ENCODE data around the gene RCHY1.
"Not testable (repeated sequence)": the region's sequence is repeated elsewhere in the genome, so short reads cannot be mapped to it uniquely, and the experiment has no call there.

The RCHY1 gene

GRCh38 chr4:75514131-75514948 lies at the start of gene RCHY1, which contains the start of gene THAP6:
Gene RCHY1 (minus strand): TSS chr4:75514403. CDS start chr4:75514286, 117 bp downstream.
Gene THAP6 (plus strand): TSS chr4:75514473. CDS start chr4:75515453, 980 bp downstream.
- H3K4me3 Mint-ChIP-seq = peak within 1 kb of the TSS in 1 of 2 donors; percentile 91
- ATAC-seq (replicated peaks) = peak; percentile 94 to 95
- H3K9me3 Mint-ChIP-seq = peaks cover 4 to 7% of the 10 kb centered on the region in 2 donors
- H3K27ac Mint-ChIP-seq = peak within 1 kb of the TSS; percentile 95
- H3K36me3 Mint-ChIP-seq = peaks cover 20 to 35% of the 10 kb centered on the region in 2 donors
- peak; percentile 92 for DNase-seq
- H3K27me3 Mint-ChIP-seq = no peaks in the 10 kb centered on the region
- H3K4me1 Mint-ChIP-seq = peaks cover 12 to 21% of the 10 kb centered on the region in 2 donors

- peaks cover 0 to 3% of the 10 kb centered on the region in 2 donors for H3K4me1 Mint-ChIP-seq
- H3K9me3 Mint-ChIP-seq = peaks cover 0 to 2% of the 10 kb centered on the region in 2 donors
- no peak overlapping the region for H3K27ac Mint-ChIP-seq
- ATAC-seq (replicated peaks) = no peak
- H3K36me3 Mint-ChIP-seq = no peaks in the 10 kb centered on the region
- DNase-seq = no peak
- H3K27me3 Mint-ChIP-seq = peaks cover 24 to 30% of the 10 kb centered on the region in 2 donors
- no peak overlapping the region for H3K4me3 Mint-ChIP-seq
Observed at GRCh38 chr4:75561789-75562188, 47.6 kb upstream of the RCHY1 start.

- no peak for ATAC-seq (replicated peaks)
- H3K9me3 Mint-ChIP-seq = peaks cover 0 to 2% of the 10 kb centered on the region in 2 donors
- no peak overlapping the region for H3K4me3 Mint-ChIP-seq
- H3K27me3 Mint-ChIP-seq = peaks cover 18 to 20% of the 10 kb centered on the region in 2 donors
- no peak for DNase-seq
- H3K27ac Mint-ChIP-seq = no peak overlapping the region
- peaks cover 0 to 3% of the 10 kb centered on the region in 2 donors for H3K4me1 Mint-ChIP-seq
- H3K36me3 Mint-ChIP-seq = no peaks in the 10 kb centered on the region
Observed at GRCh38 chr4:75557696-75558095, 43.5 kb upstream of the RCHY1 start.

- Mint-ChIP-seq H3K36me3 (no peaks in the 10 kb centered on the region), H3K27me3 (peaks cover 13% of the 10 kb centered on the region in 2 donors), H3K27ac (no peak within 1 kb of the TSS), H3K9me3 (no peaks in the 10 kb centered on the region), H3K4me3 (no peak within 1 kb of the TSS), H3K4me1 (no peaks in the 10 kb centered on the region)
- ATAC-seq (replicated peaks) = peak; percentile 38 to 68
- DNase-seq = no peak
Observed at GRCh38 chr4:75555294-75556164, 41.3 kb upstream of the RCHY1 start, which contains the start of gene ODAPH. Gene ODAPH (plus strand): TSS chr4:75556066. CDS start chr4:75556083, 17 bp downstream.

GRCh38 chr4:75552452-75552851 lies 38.2 kb upstream of the RCHY1 start:
- no peak overlapping the region for H3K27ac Mint-ChIP-seq
- no peaks in the 10 kb centered on the region for H3K36me3 Mint-ChIP-seq
- peaks cover 0 to 2% of the 10 kb centered on the region in 2 donors for H3K4me1 Mint-ChIP-seq
- no peak for DNase-seq
- H3K27me3 Mint-ChIP-seq = peaks cover under 1 to 8% of the 10 kb centered on the region in 2 donors
- no peak for ATAC-seq (replicated peaks)
- no peaks in the 10 kb centered on the region for H3K9me3 Mint-ChIP-seq
- H3K4me3 Mint-ChIP-seq = no peak overlapping the region

- Mint-ChIP-seq H3K36me3 (peaks cover 4 to 5% of the 10 kb centered on the region in 2 donors), H3K9me3 (no peaks in the 10 kb centered on the region), H3K27ac (no peak overlapping the region), H3K4me3 (no peak overlapping the region), H3K27me3 (no peaks in the 10 kb centered on the region), H3K4me1 (peaks cover 0 to 2% of the 10 kb centered on the region in 2 donors)
- ATAC-seq (replicated peaks) (no peak), DNase-seq (no peak)
Observed at GRCh38 chr4:75549019-75549418, 34.8 kb upstream of the RCHY1 start.

- Mint-ChIP-seq H3K27me3 (no peaks in the 10 kb centered on the region), H3K9me3 (no peaks in the 10 kb centered on the region), H3K4me1 (peaks cover 0 to 2% of the 10 kb centered on the region in 2 donors), H3K4me3 (no peak overlapping the region), H3K36me3 (peaks cover 6% of the 10 kb centered on the region in 2 donors), H3K27ac (no peak overlapping the region)
- DNase-seq (no peak), ATAC-seq (replicated peaks) (no peak)
Observed at GRCh38 chr4:75547647-75548387, 33.6 kb upstream of the RCHY1 start.

- ATAC-seq (replicated peaks) = no peak
- H3K36me3 Mint-ChIP-seq = peaks cover 13 to 14% of the 10 kb centered on the region in 2 donors
- H3K27me3 Mint-ChIP-seq = no peaks in the 10 kb centered on the region
- no peaks in the 10 kb centered on the region for H3K9me3 Mint-ChIP-seq
- no peak overlapping the region for H3K27ac Mint-ChIP-seq
- no peak for DNase-seq
- H3K4me3 Mint-ChIP-seq = no peak overlapping the region
- H3K4me1 Mint-ChIP-seq = peaks cover 0 to 2% of the 10 kb centered on the region in 2 donors
Observed at GRCh38 chr4:75545526-75545925, 31.3 kb upstream of the RCHY1 start.

GRCh38 chr4:75544870-75545269 lies 30.7 kb upstream of the RCHY1 start:
- Mint-ChIP-seq H3K27ac (no peak overlapping the region), H3K9me3 (no peaks in the 10 kb centered on the region), H3K36me3 (peaks cover 16 to 19% of the 10 kb centered on the region in 2 donors), H3K4me3 (no peak overlapping the region), H3K4me1 (peaks cover 0 to 2% of the 10 kb centered on the region in 2 donors), H3K27me3 (no peaks in the 10 kb centered on the region)
- ATAC-seq (replicated peaks) (no peak), DNase-seq (no peak)

GRCh38 chr4:75544220-75544619 lies 30.0 kb upstream of the RCHY1 start:
- not testable (repeated sequence) for H3K9me3 Mint-ChIP-seq; H3K4me1 Mint-ChIP-seq; H3K27ac Mint-ChIP-seq; ATAC-seq (replicated peaks); H3K4me3 Mint-ChIP-seq; H3K27me3 Mint-ChIP-seq; DNase-seq
- H3K36me3 Mint-ChIP-seq = peaks cover 16 to 19% of the 10 kb centered on the region in 2 donors

- Mint-ChIP-seq H3K27ac (no peak overlapping the region), H3K9me3 (no peaks in the 10 kb centered on the region), H3K4me3 (no peak overlapping the region), H3K27me3 (no peaks in the 10 kb centered on the region), H3K4me1 (no peaks in the 10 kb centered on the region), H3K36me3 (peaks cover 16 to 26% of the 10 kb centered on the region in 2 donors)
- no peak for ATAC-seq (replicated peaks)
- no peak for DNase-seq
Observed at GRCh38 chr4:75542824-75543223, 28.6 kb upstream of the RCHY1 start.

- peaks cover 21 to 39% of the 10 kb centered on the region in 2 donors for H3K36me3 Mint-ChIP-seq
- H3K4me3 Mint-ChIP-seq; H3K27me3 Mint-ChIP-seq; H3K27ac Mint-ChIP-seq; ATAC-seq (replicated peaks); DNase-seq; H3K4me1 Mint-ChIP-seq; H3K9me3 Mint-ChIP-seq: not testable (repeated sequence)
Observed at GRCh38 chr4:75537308-75537707, 23.1 kb upstream of the RCHY1 start.

GRCh38 chr4:75533926-75534325 lies 19.7 kb upstream of the RCHY1 start:
- not testable (repeated sequence) for H3K4me1 Mint-ChIP-seq; H3K27ac Mint-ChIP-seq; ATAC-seq (replicated peaks); H3K4me3 Mint-ChIP-seq; H3K27me3 Mint-ChIP-seq; DNase-seq
- Mint-ChIP-seq H3K9me3 (peaks cover 15 to 25% of the 10 kb centered on the region in 2 donors), H3K36me3 (peaks cover 35 to 61% of the 10 kb centered on the region in 2 donors)

All from stimulated activated naive B cell treated with anti-CD40 and anti-IgM and Interleukin-4, amounts not matched to agents 10 μg/mL and 1 μg/mL and 100 μg/mL, for 72 hours (primary cell).